Type B pancreatic cell (in vitro differentiated cells): ENCODE data around the gene OVAAL. TPM values are rescaled to one million over a fixed set of nuclear protein-coding genes. Genes with fewer than 3 reads are reported as not detected.

Experiments
- DNase-seq: peaks from one replicate; pipeline ENCODE4 v3.0.0; 2021; ENCODE audit warnings: mixed read lengths; ENCODE audit not compliant: unreplicated experiment; ENCODE audit errors: extremely low spot score
- H3K27ac Mint-ChIP-seq: 2 replicates; pipeline ENCODE4 v1.8.0; 2021; ENCODE audit warnings: mild to moderate bottlenecking, mixed read lengths
- H3K27me3 Mint-ChIP-seq: 2 replicates; pipeline ENCODE4 v1.8.0; 2021; ENCODE audit warnings: mixed read lengths
- H3K36me3 Mint-ChIP-seq: 2 replicates; pipeline ENCODE4 v1.8.0; 2021; ENCODE audit warnings: mixed read lengths
- H3K4me1 Mint-ChIP-seq: one replicate; pipeline ENCODE4 v1.8.0; 2021; ENCODE audit warnings: mixed read lengths; ENCODE audit not compliant: unreplicated experiment
- H3K4me3 Mint-ChIP-seq: 2 replicates; pipeline ENCODE4 v1.8.0; 2021; ENCODE audit warnings: mild to moderate bottlenecking, mixed read lengths
- H3K9me3 Mint-ChIP-seq: 2 replicates; pipeline ENCODE4 v1.8.0; 2021; ENCODE audit warnings: mixed read lengths
- total RNA-seq: library from RNA; stranded (reverse); gene quantifications from 2 replicates; pipeline ENCODE4 v1.2.1, GENCODE V29; 2021; ENCODE audit warnings: low replicate concordance
- TF ChIP-seq, protein P1 (sequence below): fragments of 200-600 bp; sonication (generic); conservative IDR thresholded peaks from 2 replicates; pipeline ENCODE4 v1.5.0; 2021; ENCODE audit warnings: antibody characterized with exemption, mild to moderate bottlenecking

The OVAAL gene
- total RNA-seq, 1 donor from 2014 or later, result not detected

DNA sequence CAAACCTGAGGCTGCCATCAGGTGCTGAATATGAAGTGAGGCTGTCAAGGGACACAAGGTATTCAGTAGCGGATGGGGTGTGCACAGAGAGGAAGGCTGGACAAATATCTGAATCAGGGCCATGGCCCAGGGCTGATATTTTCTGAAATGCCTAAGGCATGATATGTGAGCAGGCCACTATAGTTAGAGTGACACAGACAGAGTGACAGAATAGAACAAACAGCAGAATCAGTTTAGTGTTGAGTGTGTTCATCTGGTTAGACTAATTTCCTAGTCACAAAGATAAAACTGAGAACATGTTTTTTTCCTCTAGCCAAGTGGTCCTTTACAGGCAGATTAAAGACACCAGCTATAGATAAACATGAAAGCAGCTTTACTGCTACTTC is 3.9 kb downstream of the OVAAL start:
- Mint-ChIP-seq H3K36me3 (no peaks in the 10 kb centered on the region), H3K27me3 (no peaks in the 10 kb centered on the region), H3K9me3 (peaks cover 10% of the 10 kb centered on the region), H3K27ac (no peak overlapping the region), H3K4me1 (peaks cover 6% of the 10 kb centered on the region), H3K4me3 (no peak overlapping the region)
- TF ChIP-seq, protein P1, sequence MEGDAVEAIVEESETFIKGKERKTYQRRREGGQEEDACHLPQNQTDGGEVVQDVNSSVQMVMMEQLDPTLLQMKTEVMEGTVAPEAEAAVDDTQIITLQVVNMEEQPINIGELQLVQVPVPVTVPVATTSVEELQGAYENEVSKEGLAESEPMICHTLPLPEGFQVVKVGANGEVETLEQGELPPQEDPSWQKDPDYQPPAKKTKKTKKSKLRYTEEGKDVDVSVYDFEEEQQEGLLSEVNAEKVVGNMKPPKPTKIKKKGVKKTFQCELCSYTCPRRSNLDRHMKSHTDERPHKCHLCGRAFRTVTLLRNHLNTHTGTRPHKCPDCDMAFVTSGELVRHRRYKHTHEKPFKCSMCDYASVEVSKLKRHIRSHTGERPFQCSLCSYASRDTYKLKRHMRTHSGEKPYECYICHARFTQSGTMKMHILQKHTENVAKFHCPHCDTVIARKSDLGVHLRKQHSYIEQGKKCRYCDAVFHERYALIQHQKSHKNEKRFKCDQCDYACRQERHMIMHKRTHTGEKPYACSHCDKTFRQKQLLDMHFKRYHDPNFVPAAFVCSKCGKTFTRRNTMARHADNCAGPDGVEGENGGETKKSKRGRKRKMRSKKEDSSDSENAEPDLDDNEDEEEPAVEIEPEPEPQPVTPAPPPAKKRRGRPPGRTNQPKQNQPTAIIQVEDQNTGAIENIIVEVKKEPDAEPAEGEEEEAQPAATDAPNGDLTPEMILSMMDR, result no peak
- no peak for DNase-seq

DNA sequence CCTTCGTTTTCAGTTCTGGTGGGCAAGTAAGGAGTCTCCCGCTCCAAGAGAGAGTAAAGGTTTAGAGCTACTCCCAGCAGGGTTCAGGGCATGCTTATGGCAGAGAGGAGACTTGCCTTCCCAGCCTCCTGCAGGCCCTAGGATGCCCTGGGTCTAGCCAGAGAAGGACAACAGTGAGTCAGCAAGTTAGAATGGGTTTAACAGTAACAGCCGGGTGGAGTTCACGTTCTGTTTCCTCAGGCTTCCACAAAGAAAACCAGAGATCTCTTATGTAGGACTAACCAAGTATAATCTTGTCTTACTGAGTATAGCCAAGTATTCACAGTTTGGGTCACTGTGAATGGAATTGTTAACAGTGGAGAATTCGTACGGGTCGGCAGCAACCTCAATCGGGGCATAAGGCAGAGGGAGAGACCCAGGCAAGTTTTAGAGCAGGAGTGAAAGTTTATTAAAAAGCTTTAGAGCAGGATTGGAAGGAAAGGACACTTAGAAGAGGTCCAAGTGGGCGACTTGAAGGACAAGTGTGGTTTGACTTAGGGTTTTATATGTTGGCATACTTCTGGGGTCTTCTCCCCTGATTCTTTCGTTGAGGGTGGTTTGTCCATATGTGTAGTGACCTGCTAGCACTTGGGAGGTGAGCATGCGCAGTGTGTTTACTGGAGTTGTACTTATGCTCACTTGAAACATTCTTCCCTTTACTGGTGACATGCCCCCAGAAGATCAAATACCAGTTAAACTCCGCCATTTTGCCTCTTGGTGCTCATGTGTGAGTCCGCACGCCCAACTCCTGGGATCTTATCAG is 4.5 kb downstream of the OVAAL start:
- H3K4me3 Mint-ChIP-seq, result no peak overlapping the region
- no peaks in the 10 kb centered on the region for H3K36me3 Mint-ChIP-seq
- no peaks in the 10 kb centered on the region for H3K27me3 Mint-ChIP-seq
- H3K27ac Mint-ChIP-seq, result peak overlapping the region; percentile 4
- TF ChIP-seq, protein P1, result no peak
- no peak for DNase-seq
- peaks cover 7% of the 10 kb centered on the region for H3K4me1 Mint-ChIP-seq
- peaks cover 10% of the 10 kb centered on the region for H3K9me3 Mint-ChIP-seq

DNA sequence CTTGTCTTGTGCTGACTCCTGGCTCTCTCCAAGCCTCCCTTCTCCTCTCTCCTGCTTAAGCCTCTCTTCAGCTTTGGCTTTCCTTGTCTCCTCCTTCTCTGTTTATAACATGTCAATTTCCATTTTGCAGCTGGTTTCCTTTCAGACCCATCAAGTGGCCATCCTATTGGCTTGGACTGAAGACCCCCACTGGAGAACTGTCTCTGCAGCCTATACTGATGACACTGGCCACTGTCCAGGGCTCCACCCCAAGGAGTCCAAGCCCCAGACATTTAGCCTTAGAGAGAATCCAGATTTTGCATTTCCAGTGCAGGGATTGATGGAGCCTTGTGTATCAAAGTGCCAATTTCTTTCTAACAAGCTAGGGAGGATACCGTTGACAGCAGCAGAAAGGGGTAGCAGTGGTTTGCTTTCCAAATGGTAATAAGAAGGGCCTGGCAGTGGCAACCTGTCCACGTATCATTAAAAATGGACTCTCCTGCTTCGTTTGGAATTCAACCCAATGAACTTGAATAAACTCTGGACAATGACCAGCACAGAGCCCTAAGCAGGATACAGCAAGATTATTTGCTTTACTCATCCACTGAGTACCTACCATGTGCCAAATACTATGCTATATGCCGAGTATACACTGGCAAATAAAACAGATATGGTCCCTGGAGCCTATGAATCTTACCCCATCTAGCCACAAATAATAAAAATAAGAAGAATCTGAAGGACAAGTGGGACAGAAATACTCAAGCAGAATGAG is 6.5 kb downstream of the OVAAL start:
- peaks cover 10% of the 10 kb centered on the region for H3K4me1 Mint-ChIP-seq
- TF ChIP-seq, protein P1, result no peak
- no peak overlapping the region for H3K27ac Mint-ChIP-seq
- H3K9me3 Mint-ChIP-seq, result peaks cover 5% of the 10 kb centered on the region
- no peaks in the 10 kb centered on the region for H3K36me3 Mint-ChIP-seq
- no peak overlapping the region for H3K4me3 Mint-ChIP-seq
- no peak for DNase-seq
- no peaks in the 10 kb centered on the region for H3K27me3 Mint-ChIP-seq

DNA sequence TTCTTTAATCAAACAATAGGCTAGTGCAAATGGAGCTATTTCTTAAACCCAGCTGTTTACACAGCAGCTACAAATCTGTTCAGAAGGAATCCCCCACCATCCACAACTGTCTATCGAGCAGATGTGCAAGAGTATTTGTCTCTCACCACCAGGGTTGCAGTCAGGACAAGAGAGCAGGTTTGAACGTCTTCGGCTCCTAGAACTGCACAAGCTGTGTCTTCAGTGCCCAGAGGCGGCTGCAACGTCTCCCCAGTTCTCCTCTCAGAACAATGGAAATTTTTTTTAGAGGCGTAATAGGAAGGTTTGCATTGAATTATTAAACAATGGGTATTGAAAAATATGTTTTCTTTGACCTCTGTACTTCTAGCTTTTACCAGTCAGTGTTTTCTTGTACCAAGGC is 7.3 kb downstream of the OVAAL start:
- H3K36me3 Mint-ChIP-seq, result no peaks in the 10 kb centered on the region
- peaks cover 5% of the 10 kb centered on the region for H3K9me3 Mint-ChIP-seq

DNA sequence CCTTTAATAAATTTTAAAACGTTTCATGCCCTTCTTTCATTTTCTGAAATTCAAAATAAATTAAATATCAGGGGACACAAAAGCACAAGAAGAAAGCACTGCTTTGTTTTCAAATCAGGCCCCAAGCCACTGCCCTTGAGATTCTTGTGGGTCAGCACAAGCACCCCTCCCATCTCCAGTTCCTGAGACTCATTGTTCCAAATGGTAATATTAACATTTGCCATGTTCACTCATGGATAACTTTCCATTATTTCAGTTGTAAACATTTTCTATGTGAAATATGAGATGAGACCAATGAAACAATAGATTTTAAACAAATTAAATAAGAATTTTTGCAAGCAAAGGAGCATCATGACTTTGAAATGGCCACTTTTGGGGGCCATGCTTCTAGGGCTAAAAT is 7.7 kb downstream of the OVAAL start:
- no peak overlapping the region for H3K4me3 Mint-ChIP-seq
- TF ChIP-seq, protein P1, result no peak
- no peak overlapping the region for H3K27ac Mint-ChIP-seq
- peaks cover 10% of the 10 kb centered on the region for H3K4me1 Mint-ChIP-seq
- no peaks in the 10 kb centered on the region for H3K27me3 Mint-ChIP-seq
- H3K36me3 Mint-ChIP-seq, result no peaks in the 10 kb centered on the region
- DNase-seq, result no peak
- H3K9me3 Mint-ChIP-seq, result peaks cover 5% of the 10 kb centered on the region

More for the DNA sequence above, 7.3 kb downstream of the OVAAL start:
- no peak for DNase-seq
- Mint-ChIP-seq H3K27me3 (no peaks in the 10 kb centered on the region), H3K4me1 (peaks cover 10% of the 10 kb centered on the region), H3K4me3 (no peak overlapping the region), H3K27ac (no peak overlapping the region)
- TF ChIP-seq, protein P1, result no peak
